H1 (cell line): ENCODE data around the gene B4GALT7. TPM values are rescaled to one million over a fixed set of nuclear protein-coding genes. Genes with fewer than 3 reads are reported as not detected.

Source experiments
- CTCF ChIA-PET: fragments of 300-600 bp; sonication (Branson Sonifier 250); formaldehyde crosslinking; loops from one replicate; lab custom pipeline; 2021; ENCODE audit not compliant: partially characterized antibody; lab: Charles Lee
- POLR2A ChIA-PET: fragments of 300-600 bp; sonication (Branson Sonifier 250); formaldehyde crosslinking; loops from one replicate; lab custom pipeline; 2021; ENCODE audit warnings: inconsistent platforms; ENCODE audit not compliant: partially characterized antibody; lab: Charles Lee
- DNase-seq, 2 experiments: peaks; one replicate each; pipeline versions ENCODE4 v3.0.0 to v3.0.0-alpha.2; 2010 to 2022; ENCODE audit warnings: low spot score in 2 of 2, low read depth in 1 of 2, mixed read lengths in 1 of 2
- FAIRE-seq: peaks from 2 replicates; lab custom pipeline; 2011; peaks lifted over from hg19 to GRCh38; lab: Jason Lieb, UNC
- H2AFZ ChIP-seq: 2 replicates; pipeline ENCODE4 v1.8.1; 2012; ENCODE audit warnings: low read length, inconsistent platforms
- H2AK5ac ChIP-seq: 2 replicates; pipeline ENCODE4 v1.6.1; 2013; ENCODE audit warnings: low read depth, low read length
- H2BK120ac ChIP-seq: replicated peaks from 2 replicates; pipeline ENCODE3; 2013; ENCODE audit warnings: low read depth, low read length, inconsistent platforms
- H2BK12ac ChIP-seq: 2 replicates; pipeline ENCODE4 v1.6.1; 2013; ENCODE audit warnings: low read depth, low read length
- H2BK15ac ChIP-seq: 2 replicates; pipeline ENCODE4 v1.6.1; 2013; ENCODE audit warnings: low read length
- H2BK20ac ChIP-seq: 2 replicates; pipeline ENCODE4 v1.6.1; 2013; ENCODE audit warnings: low read length
- H2BK5ac ChIP-seq: 2 replicates; pipeline ENCODE4 v1.6.1; 2013; ENCODE audit warnings: low read depth, low read length
- H3K14ac ChIP-seq: 2 replicates; pipeline ENCODE4 v1.6.1; 2013; ENCODE audit warnings: inconsistent platforms; ENCODE audit not compliant: insufficient read length
- H3K18ac ChIP-seq: 2 replicates; pipeline ENCODE4 v1.6.1; 2013; ENCODE audit warnings: low read length; ENCODE audit errors: extremely low read depth
- H3K23ac ChIP-seq: 2 replicates; pipeline ENCODE4 v1.6.1; 2013; ENCODE audit warnings: inconsistent platforms; ENCODE audit not compliant: insufficient read length
- H3K23me2 ChIP-seq: 2 replicates; pipeline ENCODE4 v1.6.1; 2013; ENCODE audit warnings: low read depth, low read length
- H3K27ac ChIP-seq: 2 replicates; pipeline ENCODE4 v1.6.1; 2011; ENCODE audit warnings: low read depth, low read length, inconsistent platforms
- H3K27me3 ChIP-seq, 4 experiments: replicated peaks in 1 of 4; 1 replicate in 1 of 4; 2 replicates in 3 of 4; pipeline versions ENCODE4 v1.6.1 to v1.8.1; 2011 to 2013; ENCODE audit warnings: low read length in 3 of 4, mild to moderate bottlenecking in 3 of 4, inconsistent platforms in 2 of 4, mixed read lengths in 2 of 4, moderate library complexity in 1 of 4; ENCODE audit not compliant: control insufficient read depth in 3 of 4, insufficient read depth in 3 of 4; ENCODE audit errors: extremely low read depth in 1 of 4
- H3K36me3 ChIP-seq, 4 experiments: 2 replicates each; pipeline versions ENCODE4 v1.6.1 to v1.8.1; 2011 to 2013; ENCODE audit warnings: mild to moderate bottlenecking in 4 of 4, low read length in 3 of 4, moderate library complexity in 2 of 4, control low read depth in 1 of 4, inconsistent platforms in 1 of 4; ENCODE audit not compliant: insufficient read depth in 4 of 4, control insufficient read depth in 2 of 4
- H3K4ac ChIP-seq: replicated peaks from 2 replicates; pipeline ENCODE3; 2013; ENCODE audit warnings: low read length, low read depth, mixed read lengths, inconsistent platforms; ENCODE audit not compliant: insufficient read length
- H3K4me1 ChIP-seq, 4 experiments: replicated peaks in 1 of 4; 1 replicate in 1 of 4; 2 replicates in 3 of 4; pipeline versions ENCODE4 v1.6.1 to v1.8.1; 2011 to 2013; ENCODE audit warnings: low read length in 3 of 4, inconsistent platforms in 2 of 4, mixed read lengths in 1 of 4; ENCODE audit not compliant: insufficient read depth in 4 of 4, control insufficient read depth in 3 of 4
- H3K4me2 ChIP-seq, 2 experiments: 2 replicates each; pipeline versions ENCODE4 v1.6.1 to v1.8.1; 2011 to 2013; ENCODE audit warnings: low read depth in 2 of 2, low read length in 2 of 2, control low read depth in 1 of 2, inconsistent platforms in 1 of 2, mild to moderate bottlenecking in 1 of 2; ENCODE audit not compliant: insufficient read depth in 1 of 2
- H3K4me3 ChIP-seq, 4 experiments: fragments of 200-600, 300-600 bp in 1 of 4; sonication (generic), shearing (Covaris generic), sonication (Bioruptor Twin) in 1 of 4; 2 replicates each; pipeline versions ENCODE4 v1.5.1 to v1.8.1; 2011 to 2016; ENCODE audit warnings: low read length in 4 of 4, low read depth in 3 of 4, control low read depth in 2 of 4, inconsistent platforms in 2 of 4, mild to moderate bottlenecking in 2 of 4, mixed read lengths in 1 of 4, moderate library complexity in 1 of 4; ENCODE audit not compliant: insufficient read depth in 2 of 4; ENCODE audit errors: extremely low read depth in 1 of 4
- H3K56ac ChIP-seq: replicated peaks from 2 replicates; pipeline ENCODE3; 2013; ENCODE audit warnings: low read depth, mild to moderate bottlenecking, mixed read lengths, low read length, inconsistent platforms; ENCODE audit not compliant: insufficient read length
- H3K79me1 ChIP-seq: 2 replicates; pipeline ENCODE4 v1.6.1; 2013; ENCODE audit warnings: low read depth, low read length, control low read depth
- H3K79me2 ChIP-seq, 2 experiments: 2 replicates each; pipeline versions ENCODE4 v1.6.1 to v1.8.1; 2012 to 2013; ENCODE audit warnings: low read length in 2 of 2, mild to moderate bottlenecking in 2 of 2, inconsistent platforms in 1 of 2; ENCODE audit not compliant: insufficient read depth in 2 of 2, control insufficient read depth in 1 of 2
- H3K9ac ChIP-seq, 4 experiments: replicated peaks in 1 of 4; 1 replicate in 1 of 4; 2 replicates in 3 of 4; pipeline versions ENCODE4 v1.6.1 to v1.8.1; 2011 to 2013; ENCODE audit warnings: low read depth in 3 of 4, low read length in 3 of 4, control low read depth in 2 of 4, mild to moderate bottlenecking in 2 of 4, moderate library complexity in 2 of 4, inconsistent platforms in 1 of 4; ENCODE audit errors: extremely low read depth in 1 of 4
- H3K9me3 ChIP-seq, 2 experiments: 2 replicates each; pipeline versions ENCODE4 v1.6.1 to v1.8.1; 2012 to 2013; ENCODE audit warnings: mild to moderate bottlenecking in 2 of 2, moderate library complexity in 2 of 2, control low read depth in 1 of 2, inconsistent platforms in 1 of 2, low read depth in 1 of 2, low read length in 1 of 2, mixed read lengths in 1 of 2; ENCODE audit not compliant: insufficient read depth in 2 of 2
- H4K20me1 ChIP-seq, 2 experiments: replicated peaks in 1 of 2; 2 replicates each; pipeline versions ENCODE3 to v1.8.1; 2011 to 2013; ENCODE audit warnings: inconsistent platforms in 2 of 2, low read length in 2 of 2, mild to moderate bottlenecking in 1 of 2; ENCODE audit not compliant: insufficient read depth in 2 of 2, control insufficient read depth in 1 of 2
- H4K5ac ChIP-seq: 2 replicates; pipeline ENCODE4 v1.6.1; 2013; ENCODE audit warnings: low read length, low read depth, mixed read lengths, inconsistent platforms; ENCODE audit not compliant: insufficient read length
- H4K8ac ChIP-seq: 2 replicates; pipeline ENCODE4 v1.8.0; 2013; ENCODE audit warnings: mild to moderate bottlenecking, moderate library complexity, low read length, inconsistent platforms; ENCODE audit not compliant: insufficient read depth; ENCODE audit errors: extremely low read depth
- H4K91ac ChIP-seq: replicated peaks from 2 replicates; pipeline ENCODE3; 2013; ENCODE audit warnings: low read length, mixed read lengths, inconsistent platforms; ENCODE audit not compliant: insufficient read length
- NRF1 ChIP-seq: IDR thresholded peaks from 2 replicates; pipeline ENCODE4 v1.6.1; 2011; ENCODE audit warnings: mild to moderate bottlenecking, low read depth, low read length, improper control_type of control experiment
- POLR2AphosphoS5 ChIP-seq: IDR thresholded peaks from 2 replicates; pipeline ENCODE4 v1.6.1; 2011; ENCODE audit warnings: low read depth, low read length
- WGBS, 2 experiments: shearing (Covaris generic) in 1 of 2; methylation state at CpG; one replicate each; pipeline versions ENCODE4 v1.1.6 to v1.1.7; 2013 to 2015; ENCODE audit warnings: low lambda C conversion rate in 2 of 2, mixed read lengths in 2 of 2, inconsistent platforms in 1 of 2, low coverage in 1 of 2, missing lambda C conversion rate in 1 of 2; ENCODE audit not compliant: insufficient replicate concordance in 2 of 2, insufficient coverage in 1 of 2, insufficient read length in 1 of 2; ENCODE audit errors: extremely low coverage in 1 of 2, missing lambda C conversion rate in 1 of 2; 5-methylcytosine and 5-hydroxymethylcytosine counted together
- polyA plus RNA-seq, 7 experiments: library from polyadenylated mRNA; depleted of rRNA in 3 of 7; stranded (reverse) in 5 of 7; unstranded in 2 of 7; fragments of >200 nt in 5 of 7; fragments of 200-250 nt in 2 of 7; gene quantifications; 1 replicate in 5 of 7; 2 replicates in 1 of 7; 4 replicates in 1 of 7; pipeline versions ENCODE4 v1.2.1 to v1.2.3, GENCODE V29; 2011 to 2013; ENCODE audit warnings: missing spikeins in 2 of 7, mixed read lengths in 2 of 7
- total RNA-seq: library from RNA; stranded (reverse); fragmentation: NEBNext Ultra II Directional; extraction: Animal tissue kit (Norgen Biotek cat#: 25700); gene quantifications from 2 replicates; pipeline ENCODE4 v1.2.1, GENCODE V29; 2021

Gene B4GALT7
- total and polyA plus RNA-seq, 2 of the 8 experiments (the other 6 are each of a cell fraction or from before 2014, with no cell fraction given), result 18.7 to 31.9 TPM

DNA sequence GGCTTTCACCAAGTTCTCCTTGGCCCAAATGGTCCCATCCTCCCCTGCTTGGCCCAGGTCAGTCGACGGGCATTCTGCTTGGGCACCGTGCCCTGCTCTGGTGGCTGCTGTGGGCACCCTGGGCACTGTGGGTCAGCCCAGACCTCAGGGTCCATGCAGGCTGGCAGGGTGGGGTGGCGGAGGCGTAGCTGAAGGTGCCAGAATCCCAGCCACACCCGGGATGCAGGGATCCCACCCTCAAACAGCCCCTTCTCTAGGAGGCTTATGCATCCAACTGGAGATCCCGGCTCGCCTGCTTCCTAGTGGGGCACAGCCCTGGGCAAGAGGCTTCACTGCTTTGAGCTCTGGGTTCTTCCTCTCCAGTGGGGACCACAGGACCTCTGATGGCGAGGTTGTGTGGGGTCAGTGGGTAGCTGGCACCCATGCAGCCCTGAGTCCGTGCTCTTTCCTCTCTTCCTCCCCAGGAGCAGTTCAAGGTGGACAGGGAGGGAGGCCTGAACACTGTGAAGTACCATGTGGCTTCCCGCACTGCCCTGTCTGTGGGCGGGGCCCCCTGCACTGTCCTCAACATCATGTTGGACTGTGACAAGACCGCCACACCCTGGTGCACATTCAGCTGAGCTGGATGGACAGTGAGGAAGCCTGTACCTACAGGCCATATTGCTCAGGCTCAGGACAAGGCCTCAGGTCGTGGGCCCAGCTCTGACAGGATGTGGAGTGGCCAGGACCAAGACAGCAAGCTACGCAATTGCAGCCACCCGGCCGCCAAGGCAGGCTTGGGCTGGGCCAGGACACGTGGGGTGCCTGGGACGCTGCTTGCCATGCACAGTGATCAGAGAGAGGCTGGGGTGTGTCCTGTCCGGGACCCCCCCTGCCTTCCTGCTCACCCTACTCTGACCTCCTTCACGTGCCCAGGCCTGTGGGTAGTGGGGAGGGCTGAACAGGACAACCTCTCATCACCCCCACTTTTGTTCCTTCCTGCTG lies 9.4 kb downstream of the B4GALT7 start:
- FAIRE-seq, result no peak
- H3K36me3 ChIP-seq, result peaks cover 0 to 7% (median 0%) of the 10 kb centered on the region in 4 experiments; a peak in 2 of 8 replicates
- peaks cover 0 to 4% of the 10 kb centered on the region in 2 experiments for H4K20me1 ChIP-seq

More for the DNA sequence above, 9.4 kb downstream of the B4GALT7 start:
- Histone ChIP-seq H2BK15ac (no peak overlapping the region), H4K8ac (no peak overlapping the region), H3K18ac (no peak overlapping the region), H3K4me2 (no peak overlapping the region), H3K9me3 (no peaks in the 10 kb centered on the region), H3K23me2 (no peaks in the 10 kb centered on the region), H3K4me1 (peaks cover 0 to 17% (median 10%) of the 10 kb centered on the region in 4 experiments; a peak in 5 of 7 replicates), H2BK5ac (no peak overlapping the region; the same call in 1 of the 2 replicates), H3K27ac (no peak overlapping the region), H3K4ac (no peak overlapping the region), H4K5ac (no peak overlapping the region), H2BK12ac (no peak overlapping the region), H2AK5ac (no peak overlapping the region), H3K23ac (no peak overlapping the region), H2BK120ac (no peak overlapping the region), H3K14ac (no peak overlapping the region), H2BK20ac (no peak overlapping the region), H4K91ac (no peak overlapping the region), H3K56ac (no peak overlapping the region)
- WGBS, 2 experiments, result 91% methylated on average over 20 of the region's 21 CpGs; no CpG with 5 or more reads in 1 of the 2 experiments
- POLR2A ChIA-PET, result interaction anchor here (0.6 to 8.5 kb wide), 5 partner anchors 9 to 54 kb away, joined by 3 to 72 read pairs (median 5); partner anchors contain the start of genes B4GALT7 and TMED9
- TF ChIP-seq POLR2AphosphoS5 (peak; percentile 46; the same call in 1 of the 2 replicates), NRF1 (no peak)
- TF ChIP-seq, all 59 proteins: peak for 1
- peak in 1 of 2 experiments; percentile 45 for DNase-seq
- H2AFZ ChIP-seq, result no peak overlapping the region
- no peaks in the 10 kb centered on the region for H3K27me3 ChIP-seq
- no peaks in the 10 kb centered on the region for H3K79me2 ChIP-seq
- CTCF ChIA-PET, result interaction anchor here (0.6 to 2.4 kb wide), 7 partner anchors 10 to 457 kb away, joined by 3 to 14 read pairs (median 5); no protein-coding TSS in a partner anchor
- H3K79me1 ChIP-seq, result no peaks in the 10 kb centered on the region
- H3K4me3 ChIP-seq, result no peak overlapping the region
- no peak overlapping the region for H3K9ac ChIP-seq
